Measurements from ENCODE around the gene YJU2. TPM values are rescaled to one million over a fixed set of nuclear protein-coding genes. Genes with fewer than 3 reads are reported as not detected.

Gene YJU2
- total and polyA plus RNA-seq, 5 donors from 2014 or later, result 24.8 to 37.7 (median 28.5) TPM

- ATAC-seq (ENCODE audit: low read depth in 2 of 2) (no peak), DNase-seq (no peak)
- no peak overlapping the region for H3K27ac ChIP-seq (ENCODE audit: insufficient read depth, low read length, poor library complexity, severe bottlenecking)
- H3K27ac Mint-ChIP-seq, result no peak overlapping the region
- peaks cover 0 to 16% (median 4%) of the 10 kb centered on the region in 4 donors for H3K4me1 Mint-ChIP-seq
- H3K27me3 Mint-ChIP-seq, result peaks cover 4% of the 10 kb centered on the region
- H3K4me1 ChIP-seq (ENCODE audit: control insufficient read depth, insufficient read depth, low read length, poor library complexity, severe bottlenecking), result no peaks in the 10 kb centered on the region
- no peaks in the 10 kb centered on the region for H3K9me3 ChIP-seq (ENCODE audit: control insufficient read depth in 2 of 2, low read length in 2 of 2)
- H3K4me3 Mint-ChIP-seq, result no peak overlapping the region
- H3K36me3 ChIP-seq (ENCODE audit: control insufficient read depth, insufficient read depth, low read length), result no peaks in the 10 kb centered on the region
- H3K27me3 ChIP-seq (ENCODE audit: control insufficient read depth, insufficient read depth, low read length), result no peaks in the 10 kb centered on the region
- H3K36me3 Mint-ChIP-seq, result no peaks in the 10 kb centered on the region
- H3K9me3 Mint-ChIP-seq, result peaks cover 0 to 2% (median 0%) of the 10 kb centered on the region in 7 donors
- no peak overlapping the region for H3K4me3 ChIP-seq (ENCODE audit: low read depth, low read length)
Measured at GRCh38 chr19:4295972-4296771, 49.3 kb downstream of the YJU2 start.

- H3K9me3 Mint-ChIP-seq, result peaks cover 0 to 2% (median 0%) of the 10 kb centered on the region in 7 donors
- Histone ChIP-seq H3K4me1 (ENCODE audit: control insufficient read depth, insufficient read depth, low read length, poor library complexity, severe bottlenecking) (peaks cover 5% of the 10 kb centered on the region), H3K27ac (ENCODE audit: insufficient read depth, low read length, poor library complexity, severe bottlenecking) (no peak overlapping the region), H3K27me3 (ENCODE audit: control insufficient read depth, insufficient read depth, low read length) (no peaks in the 10 kb centered on the region), H3K36me3 (ENCODE audit: control insufficient read depth, insufficient read depth, low read length) (no peaks in the 10 kb centered on the region), H3K4me3 (ENCODE audit: low read depth, low read length) (no peak overlapping the region), H3K9me3 (ENCODE audit: control insufficient read depth in 2 of 2, low read length in 2 of 2) (no peaks in the 10 kb centered on the region)
- H3K4me1 Mint-ChIP-seq, result peaks cover 0 to 34% (median 11%) of the 10 kb centered on the region in 4 donors
- peaks cover 4% of the 10 kb centered on the region for H3K27me3 Mint-ChIP-seq
- H3K27ac Mint-ChIP-seq, result peak overlapping the region; percentile 32 to 65 (median 50)
- no peak for DNase-seq
- H3K4me3 Mint-ChIP-seq, result peak overlapping the region in 1 of 4 donors; percentile 75
- H3K36me3 Mint-ChIP-seq, result no peaks in the 10 kb centered on the region
- ATAC-seq (ENCODE audit: low read depth in 2 of 2), result peak in 1 of 2 donors; percentile 31
Measured at GRCh38 chr19:4297901-4298809, 51.3 kb downstream of the YJU2 start.

- Mint-ChIP-seq H3K27ac (peak overlapping the region in 2 of 3 donors; percentile 50 to 65), H3K4me3 (peak overlapping the region in 2 of 4 donors; percentile 60 to 75), H3K27me3 (peaks cover 4% of the 10 kb centered on the region), H3K9me3 (peaks cover 0 to 2% (median 0%) of the 10 kb centered on the region in 7 donors), H3K36me3 (no peaks in the 10 kb centered on the region), H3K4me1 (peaks cover 0 to 41% (median 11%) of the 10 kb centered on the region in 4 donors)
- no peaks in the 10 kb centered on the region for H3K27me3 ChIP-seq (ENCODE audit: control insufficient read depth, insufficient read depth, low read length)
- ATAC-seq (ENCODE audit: low read depth in 2 of 2), result no peak
- no peak overlapping the region for H3K27ac ChIP-seq (ENCODE audit: insufficient read depth, low read length, poor library complexity, severe bottlenecking)
- H3K36me3 ChIP-seq (ENCODE audit: control insufficient read depth, insufficient read depth, low read length), result no peaks in the 10 kb centered on the region
- peaks cover 8% of the 10 kb centered on the region for H3K4me1 ChIP-seq (ENCODE audit: control insufficient read depth, insufficient read depth, low read length, poor library complexity, severe bottlenecking)
- DNase-seq, result peak in 1 of 3 donors; percentile 26
- no peaks in the 10 kb centered on the region for H3K9me3 ChIP-seq (ENCODE audit: control insufficient read depth in 2 of 2, low read length in 2 of 2)
- H3K4me3 ChIP-seq (ENCODE audit: low read depth, low read length), result no peak overlapping the region
Measured at GRCh38 chr19:4298810-4299550, 52.1 kb downstream of the YJU2 start.

- Histone ChIP-seq H3K36me3 (ENCODE audit: control insufficient read depth, insufficient read depth, low read length) (no peaks in the 10 kb centered on the region), H3K27ac (ENCODE audit: insufficient read depth, low read length, poor library complexity, severe bottlenecking) (no peak overlapping the region), H3K9me3 (ENCODE audit: control insufficient read depth in 2 of 2, low read length in 2 of 2) (no peaks in the 10 kb centered on the region), H3K27me3 (ENCODE audit: control insufficient read depth, insufficient read depth, low read length) (no peaks in the 10 kb centered on the region), H3K4me3 (ENCODE audit: low read depth, low read length) (no peak overlapping the region), H3K4me1 (ENCODE audit: control insufficient read depth, insufficient read depth, low read length, poor library complexity, severe bottlenecking) (peaks cover 15% of the 10 kb centered on the region)
- Mint-ChIP-seq H3K27me3 (peaks cover 6% of the 10 kb centered on the region), H3K36me3 (no peaks in the 10 kb centered on the region), H3K9me3 (peaks cover 0 to 2% (median 0%) of the 10 kb centered on the region in 7 donors), H3K4me1 (peaks cover 0 to 49% (median 11%) of the 10 kb centered on the region in 4 donors), H3K4me3 (peak overlapping the region in 3 of 4 donors; percentile 56 to 91 (median 91)), H3K27ac (peak overlapping the region in 1 of 3 donors; percentile 83)
- ATAC-seq (ENCODE audit: low read depth in 2 of 2) (no peak), DNase-seq (no peak)
Measured at GRCh38 chr19:4300589-4300988, 53.7 kb downstream of the YJU2 start.

- Histone ChIP-seq H3K4me3 (ENCODE audit: low read depth, low read length) (peak overlapping the region; percentile 44), H3K36me3 (ENCODE audit: control insufficient read depth, insufficient read depth, low read length) (no peaks in the 10 kb centered on the region), H3K9me3 (ENCODE audit: control insufficient read depth in 2 of 2, low read length in 2 of 2) (no peaks in the 10 kb centered on the region), H3K4me1 (ENCODE audit: control insufficient read depth, insufficient read depth, low read length, poor library complexity, severe bottlenecking) (peaks cover 15% of the 10 kb centered on the region), H3K27me3 (ENCODE audit: control insufficient read depth, insufficient read depth, low read length) (no peaks in the 10 kb centered on the region), H3K27ac (ENCODE audit: insufficient read depth, low read length, poor library complexity, severe bottlenecking) (no peak overlapping the region)
- peaks cover 0 to 51% (median 11%) of the 10 kb centered on the region in 4 donors for H3K4me1 Mint-ChIP-seq
- peaks cover 4% of the 10 kb centered on the region for H3K27me3 Mint-ChIP-seq
- peaks cover 0 to 2% (median 0%) of the 10 kb centered on the region in 7 donors for H3K9me3 Mint-ChIP-seq
- H3K4me3 Mint-ChIP-seq, result peak overlapping the region; percentile 85 to 91 (median 90)
- H3K27ac Mint-ChIP-seq, result peak overlapping the region; percentile 88 to 91 (median 91)
- ATAC-seq (ENCODE audit: low read depth in 2 of 2), result peak in 1 of 2 donors; percentile 17
- no peaks in the 10 kb centered on the region for H3K36me3 Mint-ChIP-seq
- DNase-seq, result no peak
Measured at GRCh38 chr19:4301590-4302242, 54.8 kb downstream of the YJU2 start.

GRCh38 chr19:4302243-4302640 lies 55.4 kb downstream of the YJU2 start, which contains the start of gene TMIGD2:
TMIGD2 (minus strand) TSS chr19:4302389; CDS start chr19:4302385, 4 bp downstream.
- Histone ChIP-seq H3K9me3 (ENCODE audit: control insufficient read depth in 2 of 2, low read length in 2 of 2) (no peaks in the 10 kb centered on the region), H3K27me3 (ENCODE audit: control insufficient read depth, insufficient read depth, low read length) (no peaks in the 10 kb centered on the region), H3K36me3 (ENCODE audit: control insufficient read depth, insufficient read depth, low read length) (no peaks in the 10 kb centered on the region), H3K27ac (ENCODE audit: insufficient read depth, low read length, poor library complexity, severe bottlenecking) (no peak within 1 kb of the TSS), H3K4me1 (ENCODE audit: control insufficient read depth, insufficient read depth, low read length, poor library complexity, severe bottlenecking) (peaks cover 15% of the 10 kb centered on the region), H3K4me3 (ENCODE audit: low read depth, low read length) (peak within 1 kb of the TSS; percentile 44)
- Mint-ChIP-seq H3K36me3 (no peaks in the 10 kb centered on the region), H3K27me3 (peaks cover 4% of the 10 kb centered on the region), H3K9me3 (peaks cover 0 to 2% (median 0%) of the 10 kb centered on the region in 7 donors), H3K27ac (peak within 1 kb of the TSS; percentile 88 to 91 (median 91)), H3K4me3 (peak within 1 kb of the TSS; percentile 85 to 91 (median 90)), H3K4me1 (peaks cover 0 to 51% (median 11%) of the 10 kb centered on the region in 4 donors)
- DNase-seq (peak in 1 of 3 donors; percentile 30), ATAC-seq (ENCODE audit: low read depth in 2 of 2) (peak in 1 of 2 donors; percentile 4)
